ENCODE measurements around the gene HSPA12A.

GRCh38 chr10:116631871-116632295 lies 110.5 kb downstream of the HSPA12A start:
- no peak for TF ChIP-seq CTCF (IDR thresholded peaks at IDR 0.05; ENCODE audit: insufficient read depth, low read depth, low read length)
- no peak for TF ChIP-seq EZH2 (IDR thresholded peaks at IDR 0.05; ENCODE audit: insufficient read depth, low read length)
